D721Med (cell line): ENCODE measurements around the gene TMCO1.
A peak's percentile ranks its signal among the peaks of the same experiment; 100 is the strongest.
"Not testable (repeated sequence)": the region's sequence is repeated elsewhere in the genome, so short reads cannot be mapped to it uniquely, and the experiment has no call there.

ENCODE experiments used
- DNase-seq: peaks from one replicate; pipeline ENCODE4 v3.0.0; 2011; ENCODE audit warnings: low spot score; ENCODE audit not compliant: insufficient read length
- FAIRE-seq: peaks from 2 replicates; lab custom pipeline; 2011; peaks lifted over from hg19 to GRCh38; lab: Jason Lieb, UNC
- CTCF ChIP-seq: IDR thresholded peaks from 2 replicates; pipeline ENCODE4 v1.5.1; 2012; ENCODE audit warnings: mild to moderate bottlenecking, control low read depth; ENCODE audit not compliant: insufficient read depth; ENCODE audit errors: missing control alignments

Gene TMCO1

DNA sequence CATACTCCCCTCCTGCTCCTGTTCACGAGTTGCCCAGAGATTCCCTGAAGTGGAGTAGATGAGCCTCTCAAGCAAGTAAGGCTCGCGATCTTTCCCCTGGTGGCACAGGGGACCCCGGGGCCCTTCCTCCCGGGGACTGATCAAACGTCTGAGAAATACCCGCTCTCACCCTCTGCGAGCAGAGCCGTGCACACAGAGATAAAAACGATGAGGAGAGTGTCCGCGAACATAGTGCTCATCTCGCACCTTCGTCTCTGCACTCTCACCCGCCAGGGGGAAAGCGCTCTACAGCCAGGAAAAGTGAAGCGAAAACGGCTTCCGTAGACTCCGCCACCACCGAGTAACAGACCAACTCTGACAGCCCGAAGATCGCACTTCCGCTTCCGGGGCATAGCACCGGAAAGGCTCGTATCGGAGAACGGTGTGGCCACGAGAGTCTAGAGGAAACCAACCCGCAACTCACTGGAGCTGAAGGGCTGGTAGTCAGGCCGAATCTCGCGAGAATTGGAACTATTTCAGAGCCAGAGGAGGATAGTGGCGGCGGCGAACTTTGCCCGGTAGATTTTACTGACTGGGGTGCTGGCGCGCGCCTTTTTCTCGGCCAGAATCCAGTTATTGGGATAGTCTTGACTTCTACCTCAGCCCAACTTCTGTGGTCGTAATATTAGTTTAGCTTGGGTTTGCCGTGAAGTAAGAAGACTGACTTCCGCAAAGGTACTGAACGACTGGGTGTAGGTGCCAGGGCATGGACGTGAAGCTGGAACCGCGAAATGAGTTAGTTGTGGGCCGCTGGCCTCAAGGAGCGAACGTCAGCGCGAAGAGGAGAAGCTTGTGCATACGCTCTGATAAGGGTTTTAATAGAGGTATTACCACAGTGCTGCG, at the start of gene TMCO1:
Gene TMCO1, minus strand, starts transcription at position 356 of the 882 bp plus-strand sequence. Its CDS starts 117 bp downstream, at position 239.
- FAIRE-seq, result peak; percentile 96
- TF ChIP-seq CTCF, result no peak
- DNase-seq, result peak; percentile 94

- FAIRE-seq, result peak; percentile 21
- TF ChIP-seq CTCF, result no peak
Observed at GRCh38 chr1:165816826-165817497, 48.3 kb upstream of the TMCO1 start.

GRCh38 chr1:165816157-165816556, 47.5 kb upstream of the TMCO1 start:
- DNase-seq (no peak), FAIRE-seq (no peak)
- TF ChIP-seq CTCF, result no peak

More at GRCh38 chr1:165816826-165817497, 48.3 kb upstream of the TMCO1 start:
- DNase-seq, result no peak

DNA sequence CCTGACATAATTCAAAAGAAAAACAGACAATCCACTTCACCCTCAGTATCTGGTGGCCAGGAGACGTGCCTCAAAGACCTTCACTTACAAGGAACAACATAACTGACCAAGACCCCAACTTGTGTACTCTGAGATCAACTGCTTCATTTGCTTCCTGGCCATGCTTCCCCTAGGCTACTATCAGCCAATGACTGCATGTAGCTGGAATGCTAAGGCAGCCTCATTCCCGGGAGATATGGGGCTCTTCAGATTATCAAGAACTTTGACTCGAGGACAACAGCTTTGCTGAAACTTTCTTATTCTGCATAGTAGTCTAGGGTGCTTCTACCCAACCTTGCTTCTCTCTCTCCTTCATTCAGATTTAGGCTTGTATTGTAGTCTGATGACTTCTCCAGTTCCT, 47.1 kb upstream of the TMCO1 start:
- FAIRE-seq (no peak), DNase-seq (no peak)
- no peak for TF ChIP-seq CTCF

GRCh38 chr1:165807613-165808012, 38.9 kb upstream of the TMCO1 start:
- DNase-seq (no peak), FAIRE-seq (no peak)
- no peak for TF ChIP-seq CTCF

GRCh38 chr1:165804513-165804912, 35.8 kb upstream of the TMCO1 start:
- not testable (repeated sequence) for DNase-seq, FAIRE-seq

DNA sequence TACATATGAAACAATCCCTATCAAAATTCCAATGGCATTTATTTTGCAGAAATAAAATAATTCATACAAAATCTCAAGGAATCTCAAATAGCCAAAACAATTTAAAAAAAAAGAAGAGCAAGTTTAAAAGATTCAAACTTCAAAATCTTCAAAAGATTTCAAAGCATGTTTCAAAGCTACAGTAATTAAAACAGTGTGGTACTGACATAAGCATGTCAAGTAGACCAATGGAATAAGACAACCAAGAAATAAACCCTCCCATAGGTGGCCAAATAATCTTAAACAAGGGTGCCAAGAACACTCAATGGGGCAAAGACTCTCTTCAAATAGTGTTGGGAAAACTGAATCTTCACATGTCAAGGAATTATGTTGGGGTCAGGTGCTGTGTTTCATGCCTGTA, 30.7 kb upstream of the TMCO1 start:
- TF ChIP-seq CTCF, result no peak
- peak; percentile 69 for FAIRE-seq
- no peak for DNase-seq
